ENCODE results near the gene VPS35.

Gene VPS35

GRCh38 chr16:46688654-46689364 lies at the start of gene VPS35:
VPS35 (minus strand) TSS chr16:46689178; CDS start chr16:46689133, 45 bp downstream.
- DNase-seq (ENCODE audit: low spot score), result peak; percentile 98

GRCh38 chr16:46737621-46738214 lies 48.7 kb upstream of the VPS35 start:
- DNase-seq (ENCODE audit: low spot score), result no peak

DNA sequence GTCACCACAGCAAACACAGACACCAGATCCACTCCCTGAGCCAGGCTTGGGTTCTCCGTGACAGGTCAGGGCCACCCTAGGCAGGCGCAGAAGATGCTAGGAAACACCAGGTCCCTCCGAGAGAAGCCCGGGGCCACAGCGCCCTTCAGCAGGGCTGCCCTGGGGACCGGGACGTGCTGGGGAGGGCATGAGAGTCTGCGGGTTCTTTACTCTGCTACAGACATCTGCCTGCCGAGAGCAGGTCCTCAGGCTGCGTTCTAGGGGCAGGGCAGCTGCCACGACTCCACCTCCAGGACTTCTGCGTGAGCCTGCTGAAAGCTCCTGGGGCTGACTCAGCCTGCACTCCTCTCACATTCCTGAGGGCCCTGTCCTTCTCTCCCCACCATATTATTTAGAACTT lies 47.7 kb upstream of the VPS35 start:
- no peak for DNase-seq (ENCODE audit: low spot score)

- DNase-seq (ENCODE audit: low spot score), result no peak
Measured at GRCh38 chr16:46733319-46733830, 44.4 kb upstream of the VPS35 start.

- no peak for DNase-seq (ENCODE audit: low spot score)
Measured at GRCh38 chr16:46732561-46732960, 43.6 kb upstream of the VPS35 start.

GRCh38 chr16:46731691-46732555 lies 42.9 kb upstream of the VPS35 start:
- DNase-seq (ENCODE audit: low spot score), result no peak

- DNase-seq (ENCODE audit: low spot score), result no peak
Measured at GRCh38 chr16:46730801-46731690, 42.1 kb upstream of the VPS35 start.

DNA sequence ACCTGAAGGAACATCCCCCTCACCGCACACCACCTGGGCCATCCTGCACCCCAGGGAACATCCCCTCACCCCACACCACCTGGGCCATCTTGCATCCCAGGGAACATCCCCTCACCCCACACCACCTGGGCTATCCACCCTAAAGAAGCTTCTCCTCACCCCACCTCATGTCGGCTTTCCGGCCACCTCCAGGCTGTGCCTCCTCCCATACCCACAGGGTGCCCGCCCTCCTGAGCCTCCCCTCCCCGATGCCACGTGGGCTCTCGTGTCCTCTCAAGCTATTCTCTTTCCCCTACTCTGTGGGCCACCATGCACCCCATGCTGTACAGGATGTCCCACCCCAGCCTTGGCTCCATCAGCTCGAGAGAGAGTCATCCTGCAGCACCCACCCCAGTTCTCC lies 41.1 kb upstream of the VPS35 start:
- no peak for DNase-seq (ENCODE audit: low spot score)

GRCh38 chr16:46729326-46729995 lies 40.5 kb upstream of the VPS35 start:
- DNase-seq (ENCODE audit: low spot score), result no peak

DNA sequence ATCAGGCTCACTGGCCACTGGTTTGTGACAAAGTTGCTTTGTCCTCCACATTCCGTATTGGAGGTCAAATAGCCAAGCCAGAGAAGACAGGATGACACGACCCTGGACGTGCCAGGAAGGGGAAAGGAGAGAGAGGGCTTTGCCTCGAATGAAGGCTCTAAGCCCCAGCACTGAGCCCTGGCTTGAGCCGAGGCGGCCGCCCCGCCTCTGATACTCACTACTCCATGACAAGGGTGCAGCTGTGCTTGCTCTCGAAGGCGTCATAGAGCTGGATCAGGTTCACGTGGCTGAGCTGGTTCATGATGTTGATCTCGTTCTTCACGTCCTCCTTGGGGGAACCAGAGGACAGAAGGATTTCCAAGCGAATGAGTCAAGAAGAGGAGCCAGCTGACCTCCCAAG lies 39.8 kb upstream of the VPS35 start:
- no peak for DNase-seq (ENCODE audit: low spot score)

- DNase-seq (ENCODE audit: low spot score), result no peak
Measured at GRCh38 chr16:46727630-46728029, 38.7 kb upstream of the VPS35 start.

- no peak for DNase-seq (ENCODE audit: low spot score)
Measured at GRCh38 chr16:46727184-46727583, 38.2 kb upstream of the VPS35 start.

DNA sequence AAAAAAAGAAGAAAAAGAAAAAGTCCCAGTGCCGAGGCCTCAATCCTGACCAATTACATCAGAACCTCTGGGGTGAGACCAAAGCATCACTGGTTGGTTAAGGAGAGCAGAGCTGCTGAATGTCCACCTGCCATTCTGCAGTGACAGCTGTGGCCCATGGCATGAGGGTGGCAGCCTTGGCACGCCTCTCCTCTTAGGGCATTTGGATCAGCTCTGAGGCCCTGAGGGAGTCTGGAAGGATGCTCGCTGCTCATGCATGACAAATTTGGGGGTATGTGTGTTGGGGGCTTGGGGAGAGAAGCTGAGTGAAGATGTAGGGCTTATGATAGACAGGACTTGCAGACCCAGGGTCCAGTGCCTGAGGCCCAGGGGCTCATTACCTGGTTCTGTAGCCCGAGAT lies 32.9 kb upstream of the VPS35 start:
- no peak for DNase-seq (ENCODE audit: low spot score)

GRCh38 chr16:46720619-46721018 lies 31.6 kb upstream of the VPS35 start:
- no peak for DNase-seq (ENCODE audit: low spot score)

DNA sequence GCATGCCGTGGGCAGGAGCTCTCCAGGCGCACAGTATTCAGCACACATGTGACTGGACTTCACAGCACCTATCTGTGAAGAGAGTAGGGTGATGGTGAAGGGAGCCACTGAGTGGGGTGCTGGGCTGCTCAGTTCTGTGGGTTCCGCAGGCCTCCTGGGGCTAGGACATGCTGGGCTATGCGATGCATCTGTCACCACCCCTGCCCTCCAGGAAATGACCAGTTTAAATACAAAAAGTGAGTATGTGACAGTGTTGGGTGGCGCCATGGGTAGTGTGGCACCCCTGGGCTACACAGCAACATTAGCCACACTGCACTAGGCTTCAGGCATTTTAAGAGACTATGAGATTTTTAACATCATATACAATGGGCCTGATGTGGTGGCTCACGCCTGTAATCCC lies 30.6 kb upstream of the VPS35 start:
- DNase-seq (ENCODE audit: low spot score), result no peak

DNA sequence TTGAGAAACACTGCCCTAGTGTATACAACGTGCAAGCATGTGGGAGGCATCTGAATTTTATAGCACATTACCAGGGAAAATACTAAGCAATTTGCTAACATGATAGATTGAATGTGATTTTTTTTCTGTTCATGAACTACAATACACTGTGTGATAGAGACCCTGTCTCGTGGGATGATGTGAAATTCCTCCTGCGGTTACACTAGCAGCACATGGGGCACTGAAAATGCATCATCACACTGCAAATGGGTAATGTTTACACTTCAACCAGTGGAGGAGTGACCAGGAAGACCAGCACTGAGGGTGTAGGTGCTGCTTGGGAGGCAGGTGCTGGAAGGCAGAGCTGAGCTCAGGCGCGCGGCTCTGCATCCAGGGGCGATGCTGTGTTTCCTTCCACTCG lies 29.2 kb upstream of the VPS35 start:
- DNase-seq (ENCODE audit: low spot score), result no peak

DNA sequence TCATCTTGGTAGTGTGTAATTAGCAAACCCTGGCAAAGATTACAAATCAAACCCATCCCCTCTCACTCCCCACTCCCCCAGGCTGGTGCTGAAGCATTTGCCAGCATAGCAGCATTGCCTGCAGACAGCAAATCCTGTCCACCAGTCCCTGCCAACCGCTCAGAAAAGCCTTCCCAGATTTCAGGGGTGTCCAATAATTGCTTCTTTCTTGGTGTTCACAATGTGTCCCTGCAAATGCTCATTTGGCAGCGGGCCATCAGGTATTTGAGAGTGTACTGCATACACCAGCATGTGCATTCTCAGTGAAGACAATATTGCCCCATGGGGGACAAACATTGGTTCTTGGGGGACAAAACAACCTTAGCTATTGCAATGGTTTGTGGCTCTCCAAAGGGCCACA lies 28.7 kb upstream of the VPS35 start:
- no peak for DNase-seq (ENCODE audit: low spot score)

DNA sequence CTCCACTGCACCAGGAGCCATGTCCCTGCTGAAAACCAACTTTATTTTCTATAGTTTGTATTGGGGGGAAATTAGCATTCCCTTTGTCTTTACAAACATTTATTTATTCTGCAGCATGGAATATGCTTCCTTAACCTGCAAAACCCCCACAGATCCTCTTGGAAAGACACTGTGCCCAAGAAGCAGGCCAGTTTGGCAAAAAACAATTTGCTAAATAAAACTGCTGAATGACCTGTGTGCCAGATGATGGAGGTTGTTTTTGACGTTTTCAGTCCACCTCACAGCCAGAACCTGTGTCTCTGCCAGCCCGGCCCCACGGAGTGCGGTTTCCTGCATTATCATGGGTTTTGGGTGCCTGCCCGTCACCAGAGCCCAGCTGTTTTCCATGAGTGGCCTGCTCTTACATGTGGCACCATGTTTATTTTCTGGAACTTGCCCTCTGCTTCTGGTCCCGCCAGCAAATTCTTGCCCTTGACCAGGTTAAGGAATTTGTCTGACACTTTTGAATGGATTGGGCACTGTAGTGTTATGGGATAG lies 26.9 kb upstream of the VPS35 start:
- no peak for DNase-seq (ENCODE audit: low spot score)

DNA sequence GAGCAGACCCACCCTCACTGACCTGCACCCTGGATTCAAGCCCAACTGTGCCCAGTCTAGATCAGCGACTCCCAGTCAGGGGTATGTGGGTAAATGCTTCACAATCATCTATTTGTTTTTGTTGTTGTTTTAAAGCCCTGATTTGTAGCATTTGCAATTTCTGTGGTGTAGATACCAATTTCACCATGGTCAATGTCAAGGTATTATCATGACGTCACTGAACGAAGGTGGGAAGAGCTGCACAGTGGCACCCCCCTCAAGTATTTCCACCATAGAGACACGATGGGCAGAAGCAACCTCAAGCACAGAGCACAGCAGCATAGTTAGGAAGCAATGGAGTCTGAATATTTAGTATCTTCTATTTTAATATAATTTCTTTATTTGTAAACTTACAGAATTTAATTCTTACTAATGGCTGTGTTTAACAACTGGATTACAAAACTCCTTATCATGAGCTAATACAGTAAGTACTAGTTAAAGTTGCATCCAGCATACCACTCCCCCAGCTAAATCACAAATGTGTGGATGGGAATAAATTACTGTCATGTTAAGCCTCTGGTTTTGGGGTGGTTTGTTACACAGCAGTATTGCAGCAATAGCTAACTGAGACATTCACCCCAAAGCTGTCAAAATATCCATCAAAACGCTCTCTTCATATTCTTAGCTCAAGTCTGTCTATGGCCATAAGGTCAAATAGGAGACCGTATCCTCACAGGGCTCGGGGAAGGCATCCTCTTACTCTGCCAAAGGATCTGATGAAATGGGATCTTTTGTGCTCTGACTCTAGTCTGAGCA lies 26.0 kb upstream of the VPS35 start:
- DNase-seq (ENCODE audit: low spot score), result no peak

GRCh38 chr16:46713634-46714033 lies 24.7 kb upstream of the VPS35 start:
- no peak for DNase-seq (ENCODE audit: low spot score)

Measured in AG08396 (cell line).